ENCODE results near the gene BLOC1S1. TPM values are rescaled to one million over a fixed set of nuclear protein-coding genes. Genes with fewer than 3 reads are reported as not detected.
"Not testable (repeated sequence)": the region's sequence is repeated elsewhere in the genome, so short reads cannot be mapped to it uniquely, and the experiment has no call there.

Gene BLOC1S1
- total and polyA plus RNA-seq, 12 donors = 68.3 to 515 (median 105) TPM

GRCh38 chr12:55757701-55758100, 41.9 kb downstream of the BLOC1S1 start:
- ATAC-seq (no peak), DNase-seq (no peak)
- Histone ChIP-seq H3K27me3 (no peaks in the 10 kb centered on the region), H3K4me3 (no peak overlapping the region), H3K36me3 (peaks cover 7 to 98% (median 65%) of the 10 kb centered on the region in 9 donors), H3K27ac (no peak overlapping the region), H3K4me1 (peaks cover 0 to 5% (median 0%) of the 10 kb centered on the region in 9 donors), H3K9me3 (no peaks in the 10 kb centered on the region)
- intact Hi-C loops (cut with DNase I) = no loop called here
- TF ChIP-seq CTCF (IDR thresholded peaks at IDR 0.05) = no peak
- WGBS, 2 donors = 78 to 83% methylated on average over 2 of the region's 2 CpGs

- H3K4me3 ChIP-seq; H3K27ac ChIP-seq; H3K9me3 ChIP-seq; H3K4me1 ChIP-seq; ATAC-seq; intact Hi-C loops (cut with DNase I); H3K27me3 ChIP-seq; DNase-seq: not testable (repeated sequence)
- 96 to 97% methylated on average over 4 of the region's 4 CpGs for WGBS, 2 donors
- peaks cover 7 to 98% (median 63%) of the 10 kb centered on the region in 9 donors for H3K36me3 ChIP-seq
These were observed 42.7 kb downstream of the BLOC1S1 start for GRCh38 chr12:55758575-55758974.

GRCh38 chr12:55760663-55761062, 44.8 kb downstream of the BLOC1S1 start:
- Histone ChIP-seq H3K9me3 (no peaks in the 10 kb centered on the region), H3K4me3 (no peak overlapping the region), H3K4me1 (no peaks in the 10 kb centered on the region), H3K36me3 (peaks cover 7 to 98% (median 52%) of the 10 kb centered on the region in 9 donors), H3K27me3 (no peaks in the 10 kb centered on the region), H3K27ac (no peak overlapping the region)
- intact Hi-C loops (cut with DNase I) = no loop called here
- ATAC-seq = no peak
- no peak for TF ChIP-seq CTCF (IDR thresholded peaks at IDR 0.05)
- 97 to 98% methylated on average over 6 of the region's 6 CpGs for WGBS, 2 donors
- DNase-seq = no peak

- no peak for TF ChIP-seq CTCF (IDR thresholded peaks at IDR 0.05)
- intact Hi-C loops (cut with DNase I) = no loop called here
- no peaks in the 10 kb centered on the region for H3K4me1 ChIP-seq
- H3K36me3 ChIP-seq = peaks cover 0 to 93% (median 34%) of the 10 kb centered on the region in 9 donors
- H3K27me3 ChIP-seq = no peaks in the 10 kb centered on the region
- ATAC-seq (no peak), DNase-seq (no peak)
- H3K4me3 ChIP-seq = no peak overlapping the region
- no peak overlapping the region for H3K27ac ChIP-seq
- no peaks in the 10 kb centered on the region for H3K9me3 ChIP-seq
These were observed 46.8 kb downstream of the BLOC1S1 start for GRCh38 chr12:55762646-55763045.

GRCh38 chr12:55765736-55766290, 50.0 kb downstream of the BLOC1S1 start:
- H3K36me3 ChIP-seq = peaks cover 0 to 92% (median 6%) of the 10 kb centered on the region in 9 donors
- intact Hi-C loops (cut with DNase I) = no loop called here
- TF ChIP-seq CTCF (IDR thresholded peaks at IDR 0.05) = no peak
- ATAC-seq (no peak), DNase-seq (no peak)
- no peak overlapping the region for H3K27ac ChIP-seq
- no peaks in the 10 kb centered on the region for H3K27me3 ChIP-seq
- WGBS, 2 donors = 87 to 89% methylated on average over 5 of the region's 5 CpGs
- no peak overlapping the region for H3K4me3 ChIP-seq
- no peaks in the 10 kb centered on the region for H3K4me1 ChIP-seq
- H3K9me3 ChIP-seq = no peaks in the 10 kb centered on the region
